Measurements from ENCODE around the gene TRIM29. TPM values are rescaled to one million over a fixed set of nuclear protein-coding genes. Genes with fewer than 3 reads are reported as not detected.

Gene TRIM29
- total RNA-seq, 1 donor from 2014 or later = not detected

- Mint-ChIP-seq H3K36me3 (ENCODE audit: insufficient read depth) (no peaks in the 10 kb centered on the region), H3K27me3 (peaks cover 33% of the 10 kb centered on the region), H3K4me3 (ENCODE audit: low read depth) (no peak overlapping the region), H3K27ac (no peak overlapping the region), H3K9me3 (ENCODE audit: low read depth) (no peaks in the 10 kb centered on the region), H3K4me1 (ENCODE audit: low read depth) (no peaks in the 10 kb centered on the region)
- TF ChIP-seq CTCF (IDR thresholded peaks at IDR 0.05; ENCODE audit: unreplicated experiment) = no peak
- no peak for DNase-seq (ENCODE audit: low spot score, unreplicated experiment)
Measured at GRCh38 chr11:120124355-120124754, 13.6 kb downstream of the TRIM29 start.

- Mint-ChIP-seq H3K36me3 (ENCODE audit: insufficient read depth) (no peaks in the 10 kb centered on the region), H3K4me3 (ENCODE audit: low read depth) (no peak overlapping the region), H3K27ac (no peak overlapping the region), H3K4me1 (ENCODE audit: low read depth) (no peaks in the 10 kb centered on the region), H3K9me3 (ENCODE audit: low read depth) (no peaks in the 10 kb centered on the region), H3K27me3 (peaks cover 31% of the 10 kb centered on the region)
- no peak for TF ChIP-seq CTCF (IDR thresholded peaks at IDR 0.05; ENCODE audit: unreplicated experiment)
- DNase-seq (ENCODE audit: low spot score, unreplicated experiment) = no peak
Measured at GRCh38 chr11:120123946-120124345, 14.0 kb downstream of the TRIM29 start.

GRCh38 chr11:120122924-120123683 lies 14.8 kb downstream of the TRIM29 start:
- H3K27ac Mint-ChIP-seq = no peak overlapping the region
- peaks cover 26% of the 10 kb centered on the region for H3K27me3 Mint-ChIP-seq

DNA sequence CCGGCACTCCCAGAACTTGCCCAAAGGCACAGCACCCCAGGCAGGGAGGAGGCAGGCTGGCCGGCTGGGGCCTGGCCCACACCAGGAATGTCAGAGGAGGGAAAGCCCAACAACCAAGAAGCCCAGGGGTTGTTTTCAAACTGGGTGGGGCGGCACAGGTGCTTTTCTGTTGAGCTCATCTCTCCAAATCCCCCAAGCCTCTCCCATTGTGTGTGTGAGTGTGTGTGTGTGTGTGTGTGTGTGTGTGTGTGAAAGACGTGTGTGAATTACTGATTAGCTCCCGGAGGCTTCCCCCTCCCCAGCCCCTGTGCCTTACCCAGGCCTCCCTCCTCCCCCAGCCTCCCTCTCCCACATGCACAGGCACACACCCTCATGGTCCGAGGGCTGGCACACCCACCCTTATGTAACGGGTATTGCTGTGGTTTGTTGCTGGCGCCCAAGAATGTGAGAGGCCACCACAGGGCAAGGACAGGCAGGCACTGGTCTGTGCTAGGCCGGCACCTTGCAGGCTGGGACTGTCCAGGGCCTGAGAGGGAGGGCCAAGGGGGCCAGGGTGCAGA lies 15.9 kb downstream of the TRIM29 start:
- no peak for TF ChIP-seq CTCF (IDR thresholded peaks at IDR 0.05; ENCODE audit: unreplicated experiment)
- no peak overlapping the region for H3K27ac Mint-ChIP-seq
- DNase-seq (ENCODE audit: low spot score, unreplicated experiment) = no peak
- peaks cover 26% of the 10 kb centered on the region for H3K27me3 Mint-ChIP-seq
- no peaks in the 10 kb centered on the region for H3K36me3 Mint-ChIP-seq (ENCODE audit: insufficient read depth)
- H3K9me3 Mint-ChIP-seq (ENCODE audit: low read depth) = no peaks in the 10 kb centered on the region
- no peaks in the 10 kb centered on the region for H3K4me1 Mint-ChIP-seq (ENCODE audit: low read depth)
- no peak overlapping the region for H3K4me3 Mint-ChIP-seq (ENCODE audit: low read depth)

More at GRCh38 chr11:120122924-120123683, 14.8 kb downstream of the TRIM29 start:
- DNase-seq (ENCODE audit: low spot score, unreplicated experiment) = no peak
- H3K4me3 Mint-ChIP-seq (ENCODE audit: low read depth) = no peak overlapping the region
- no peaks in the 10 kb centered on the region for H3K36me3 Mint-ChIP-seq (ENCODE audit: insufficient read depth)
- TF ChIP-seq CTCF (IDR thresholded peaks at IDR 0.05; ENCODE audit: unreplicated experiment) = no peak
- H3K4me1 Mint-ChIP-seq (ENCODE audit: low read depth) = no peaks in the 10 kb centered on the region
- H3K9me3 Mint-ChIP-seq (ENCODE audit: low read depth) = no peaks in the 10 kb centered on the region

GRCh38 chr11:120121336-120121735 lies 16.6 kb downstream of the TRIM29 start:
- no peak for TF ChIP-seq CTCF (IDR thresholded peaks at IDR 0.05; ENCODE audit: unreplicated experiment)
- no peaks in the 10 kb centered on the region for H3K9me3 Mint-ChIP-seq (ENCODE audit: low read depth)
- DNase-seq (ENCODE audit: low spot score, unreplicated experiment) = no peak
- no peaks in the 10 kb centered on the region for H3K4me1 Mint-ChIP-seq (ENCODE audit: low read depth)
- H3K4me3 Mint-ChIP-seq (ENCODE audit: low read depth) = no peak overlapping the region
- H3K27ac Mint-ChIP-seq = no peak overlapping the region
- H3K36me3 Mint-ChIP-seq (ENCODE audit: insufficient read depth) = no peaks in the 10 kb centered on the region
- peaks cover 23% of the 10 kb centered on the region for H3K27me3 Mint-ChIP-seq

Data from progenitor cell of endocrine pancreas (in vitro differentiated cells).